ENCODE measurements around the gene CCNQ.

DNA sequence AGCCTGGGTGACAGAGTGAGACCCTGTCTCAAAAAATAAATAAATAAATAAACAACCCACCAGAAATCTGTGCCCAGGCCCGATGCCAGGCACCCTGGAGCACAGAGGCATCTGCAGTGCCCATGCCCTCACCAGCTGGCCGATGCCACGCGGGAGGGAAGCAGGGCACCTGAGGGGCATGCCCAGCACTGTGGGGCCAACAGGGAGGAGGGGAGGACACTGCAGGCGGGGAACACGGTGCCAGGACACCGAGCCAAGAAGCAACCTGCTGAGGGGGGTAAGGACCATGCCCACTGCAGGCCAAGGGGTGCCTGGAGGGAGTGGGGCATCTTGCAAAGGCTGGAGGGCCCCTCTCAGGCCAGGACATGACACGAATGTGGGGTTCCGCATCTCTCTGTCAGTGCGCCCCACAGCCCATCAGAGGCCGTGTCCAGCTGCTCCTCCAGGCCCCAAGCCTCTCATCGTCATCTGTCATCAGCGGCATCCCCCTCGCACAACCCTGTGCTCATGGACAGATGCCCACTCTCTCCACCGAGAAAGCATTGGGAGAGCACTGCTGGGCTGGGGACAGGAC is 34.8 kb upstream of the CCNQ start:
- no peak for TF ChIP-seq CTCF (IDR thresholded peaks at IDR 0.05)
- TF ChIP-seq POLR2A (IDR thresholded peaks at IDR 0.05), result no peak

Data from testis (tissue), 2 donors.